22Rv1 (cell line): ENCODE measurements around the gene SND1.

Experiments
- ZFX ChIP-seq: fragments of 450-650 bp; IDR thresholded peaks from 2 replicates; pipeline ENCODE4 v1.6.1; 2017; ENCODE audit warnings: antibody characterized with exemption, borderline replicate concordance
- TF ChIP-seq, protein P1 (sequence below): fragments of 450-650 bp; IDR thresholded peaks from 2 replicates; pipeline ENCODE4 v1.5.1; 2017; ENCODE audit warnings: mild to moderate bottlenecking

GRCh38 chr7:127847641-127848040 lies 195.6 kb downstream of the SND1 start:
- TF ChIP-seq, protein P1, sequence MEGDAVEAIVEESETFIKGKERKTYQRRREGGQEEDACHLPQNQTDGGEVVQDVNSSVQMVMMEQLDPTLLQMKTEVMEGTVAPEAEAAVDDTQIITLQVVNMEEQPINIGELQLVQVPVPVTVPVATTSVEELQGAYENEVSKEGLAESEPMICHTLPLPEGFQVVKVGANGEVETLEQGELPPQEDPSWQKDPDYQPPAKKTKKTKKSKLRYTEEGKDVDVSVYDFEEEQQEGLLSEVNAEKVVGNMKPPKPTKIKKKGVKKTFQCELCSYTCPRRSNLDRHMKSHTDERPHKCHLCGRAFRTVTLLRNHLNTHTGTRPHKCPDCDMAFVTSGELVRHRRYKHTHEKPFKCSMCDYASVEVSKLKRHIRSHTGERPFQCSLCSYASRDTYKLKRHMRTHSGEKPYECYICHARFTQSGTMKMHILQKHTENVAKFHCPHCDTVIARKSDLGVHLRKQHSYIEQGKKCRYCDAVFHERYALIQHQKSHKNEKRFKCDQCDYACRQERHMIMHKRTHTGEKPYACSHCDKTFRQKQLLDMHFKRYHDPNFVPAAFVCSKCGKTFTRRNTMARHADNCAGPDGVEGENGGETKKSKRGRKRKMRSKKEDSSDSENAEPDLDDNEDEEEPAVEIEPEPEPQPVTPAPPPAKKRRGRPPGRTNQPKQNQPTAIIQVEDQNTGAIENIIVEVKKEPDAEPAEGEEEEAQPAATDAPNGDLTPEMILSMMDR = no peak
- TF ChIP-seq ZFX = no peak
